NB4 (cell line): ENCODE data around the gene ARID1B.

Source experiments
- MAX ChIP-seq: IDR thresholded peaks from 2 replicates; pipeline ENCODE4 v1.6.1; 2011; ENCODE audit warnings: low read depth, low read length
- TF ChIP-seq, protein P1 (sequence below): IDR thresholded peaks from one replicate; pipeline ENCODE4 v1.5.1; 2012; ENCODE audit warnings: low read depth, low read length

GRCh38 chr6:156780102-156780641 lies 3.0 kb downstream of the ARID1B start:
- no peak for TF ChIP-seq MAX
- TF ChIP-seq, protein P1, sequence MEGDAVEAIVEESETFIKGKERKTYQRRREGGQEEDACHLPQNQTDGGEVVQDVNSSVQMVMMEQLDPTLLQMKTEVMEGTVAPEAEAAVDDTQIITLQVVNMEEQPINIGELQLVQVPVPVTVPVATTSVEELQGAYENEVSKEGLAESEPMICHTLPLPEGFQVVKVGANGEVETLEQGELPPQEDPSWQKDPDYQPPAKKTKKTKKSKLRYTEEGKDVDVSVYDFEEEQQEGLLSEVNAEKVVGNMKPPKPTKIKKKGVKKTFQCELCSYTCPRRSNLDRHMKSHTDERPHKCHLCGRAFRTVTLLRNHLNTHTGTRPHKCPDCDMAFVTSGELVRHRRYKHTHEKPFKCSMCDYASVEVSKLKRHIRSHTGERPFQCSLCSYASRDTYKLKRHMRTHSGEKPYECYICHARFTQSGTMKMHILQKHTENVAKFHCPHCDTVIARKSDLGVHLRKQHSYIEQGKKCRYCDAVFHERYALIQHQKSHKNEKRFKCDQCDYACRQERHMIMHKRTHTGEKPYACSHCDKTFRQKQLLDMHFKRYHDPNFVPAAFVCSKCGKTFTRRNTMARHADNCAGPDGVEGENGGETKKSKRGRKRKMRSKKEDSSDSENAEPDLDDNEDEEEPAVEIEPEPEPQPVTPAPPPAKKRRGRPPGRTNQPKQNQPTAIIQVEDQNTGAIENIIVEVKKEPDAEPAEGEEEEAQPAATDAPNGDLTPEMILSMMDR: no peak
